ENCODE data around the gene LPP.

The LPP gene

DNA sequence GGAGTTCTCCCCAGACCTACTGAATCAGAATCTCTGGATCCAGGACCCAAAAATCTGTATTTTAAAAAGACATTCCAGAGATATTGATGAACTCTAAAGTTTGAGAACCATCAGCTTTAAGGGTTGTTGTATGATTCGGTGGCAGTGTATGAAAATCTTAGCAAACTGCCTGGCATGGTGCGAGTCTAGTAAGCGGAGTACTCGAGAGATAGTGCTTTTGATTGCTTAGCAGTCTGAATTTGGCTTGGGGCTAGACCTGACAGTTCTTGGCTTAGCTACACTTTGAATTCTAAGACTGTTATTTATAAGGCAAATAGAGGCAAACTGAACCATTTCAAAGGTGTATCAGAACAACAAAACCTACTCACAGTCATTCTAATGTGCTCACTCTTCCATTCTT is 329.0 kb downstream of the LPP start:
- Mint-ChIP-seq H3K4me1 (peaks cover 2% of the 10 kb centered on the region), H3K27ac (no peak overlapping the region)
- no peak for ATAC-seq

GRCh38 chr3:188486126-188486525 is 332.2 kb downstream of the LPP start:
- Mint-ChIP-seq H3K27ac (no peak overlapping the region), H3K27me3 (no peaks in the 10 kb centered on the region), H3K4me3 (no peak overlapping the region), H3K9me3 (peaks cover 8% of the 10 kb centered on the region), H3K36me3 (ENCODE audit: low read depth) (peaks cover 28% of the 10 kb centered on the region), H3K4me1 (peaks cover 9% of the 10 kb centered on the region)
- no peak for ATAC-seq
- DNase-seq: no peak

More for the DNA sequence above, 329.0 kb downstream of the LPP start:
- no peaks in the 10 kb centered on the region for H3K27me3 Mint-ChIP-seq
- no peak for DNase-seq
- peaks cover 25% of the 10 kb centered on the region for H3K36me3 Mint-ChIP-seq (ENCODE audit: low read depth)
- H3K4me3 Mint-ChIP-seq: no peak overlapping the region
- H3K9me3 Mint-ChIP-seq: peaks cover 8% of the 10 kb centered on the region

GRCh38 chr3:188486952-188487351 is 333.0 kb downstream of the LPP start:
- no peak overlapping the region for H3K4me3 Mint-ChIP-seq
- ATAC-seq (no peak), DNase-seq (no peak)
- H3K27ac Mint-ChIP-seq: no peak overlapping the region
- no peaks in the 10 kb centered on the region for H3K27me3 Mint-ChIP-seq
- H3K9me3 Mint-ChIP-seq: peaks cover 7% of the 10 kb centered on the region
- peaks cover 25% of the 10 kb centered on the region for H3K36me3 Mint-ChIP-seq (ENCODE audit: low read depth)
- H3K4me1 Mint-ChIP-seq: peaks cover 9% of the 10 kb centered on the region

GRCh38 chr3:188487652-188488051 is 333.7 kb downstream of the LPP start:
- H3K36me3 Mint-ChIP-seq (ENCODE audit: low read depth): peaks cover 26% of the 10 kb centered on the region
- no peaks in the 10 kb centered on the region for H3K9me3 Mint-ChIP-seq
- no peak overlapping the region for H3K27ac Mint-ChIP-seq
- no peak for DNase-seq
- no peaks in the 10 kb centered on the region for H3K27me3 Mint-ChIP-seq
- ATAC-seq: no peak
- H3K4me3 Mint-ChIP-seq: no peak overlapping the region
- peaks cover 9% of the 10 kb centered on the region for H3K4me1 Mint-ChIP-seq

GRCh38 chr3:188488801-188489200 is 334.8 kb downstream of the LPP start:
- Mint-ChIP-seq H3K27me3 (no peaks in the 10 kb centered on the region), H3K27ac (no peak overlapping the region), H3K9me3 (no peaks in the 10 kb centered on the region), H3K4me3 (no peak overlapping the region), H3K4me1 (peaks cover 9% of the 10 kb centered on the region), H3K36me3 (ENCODE audit: low read depth) (peaks cover 25% of the 10 kb centered on the region)
- no peak for ATAC-seq
- no peak for DNase-seq

DNA sequence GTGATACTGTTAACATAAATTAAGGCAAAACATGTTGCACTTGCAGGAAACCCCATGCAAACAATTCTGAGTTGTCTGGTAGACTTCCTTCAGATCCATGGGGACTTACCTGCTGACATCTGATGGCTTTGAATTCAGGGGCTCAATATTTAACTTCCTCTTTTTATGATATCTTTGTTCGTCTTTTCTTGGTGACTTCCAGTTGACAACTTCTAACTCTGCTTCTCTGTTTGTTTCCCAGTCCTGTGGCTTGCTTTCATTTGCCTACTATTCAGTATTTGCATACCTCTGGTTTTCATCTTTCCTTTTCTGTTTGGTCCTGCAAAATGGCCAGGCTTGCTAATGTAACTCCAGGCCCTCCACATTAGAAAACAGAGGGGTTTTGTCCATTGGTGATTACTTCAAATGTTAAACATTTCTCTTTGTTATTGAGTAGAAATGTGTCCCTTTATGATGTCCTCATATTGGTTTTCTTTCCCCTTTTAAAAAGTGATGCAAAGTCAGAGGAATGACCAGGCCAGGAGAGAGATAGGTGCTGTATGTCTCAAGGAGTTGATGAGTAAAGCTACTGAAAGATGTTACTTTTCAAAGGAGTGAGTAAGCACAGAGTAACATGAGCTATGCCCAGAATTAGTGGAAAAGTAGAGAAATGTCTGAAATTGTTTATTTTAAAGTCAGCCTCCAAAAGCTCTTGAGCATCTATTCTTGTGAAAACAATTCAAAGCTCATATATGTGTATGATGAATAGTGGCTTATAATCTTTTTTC is 335.9 kb downstream of the LPP start:
- Mint-ChIP-seq H3K4me3 (no peak overlapping the region), H3K9me3 (no peaks in the 10 kb centered on the region), H3K4me1 (peaks cover 9% of the 10 kb centered on the region), H3K27ac (peak overlapping the region; percentile 30), H3K36me3 (ENCODE audit: low read depth) (peaks cover 19% of the 10 kb centered on the region), H3K27me3 (no peaks in the 10 kb centered on the region)
- no peak for DNase-seq
- ATAC-seq: no peak

DNA sequence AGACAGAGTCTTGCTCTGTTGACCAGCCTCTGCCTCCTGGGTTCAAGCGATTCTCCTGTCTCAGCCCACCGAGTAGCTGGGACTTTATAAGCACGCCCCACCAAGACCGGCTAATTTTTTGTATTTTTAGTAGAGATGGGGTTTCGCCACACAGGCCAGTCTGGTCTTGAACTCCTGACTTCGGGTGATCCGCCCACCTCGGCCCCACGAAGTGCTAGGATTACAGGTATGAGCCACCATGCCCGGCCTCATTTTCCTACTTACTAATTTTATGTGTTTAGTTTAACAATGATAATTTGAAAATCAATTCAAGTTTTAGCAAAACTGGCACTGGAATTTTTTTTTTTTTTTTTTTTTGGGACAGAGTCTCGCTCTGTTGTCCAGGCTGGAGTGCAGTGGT is 336.5 kb downstream of the LPP start:
- no peaks in the 10 kb centered on the region for H3K27me3 Mint-ChIP-seq
- no peak for DNase-seq
- H3K4me1 Mint-ChIP-seq: peaks cover 9% of the 10 kb centered on the region
- no peaks in the 10 kb centered on the region for H3K9me3 Mint-ChIP-seq
- no peak for ATAC-seq
- H3K36me3 Mint-ChIP-seq (ENCODE audit: low read depth): peaks cover 14% of the 10 kb centered on the region
- no peak overlapping the region for H3K27ac Mint-ChIP-seq
- H3K4me3 Mint-ChIP-seq: no peak overlapping the region

DNA sequence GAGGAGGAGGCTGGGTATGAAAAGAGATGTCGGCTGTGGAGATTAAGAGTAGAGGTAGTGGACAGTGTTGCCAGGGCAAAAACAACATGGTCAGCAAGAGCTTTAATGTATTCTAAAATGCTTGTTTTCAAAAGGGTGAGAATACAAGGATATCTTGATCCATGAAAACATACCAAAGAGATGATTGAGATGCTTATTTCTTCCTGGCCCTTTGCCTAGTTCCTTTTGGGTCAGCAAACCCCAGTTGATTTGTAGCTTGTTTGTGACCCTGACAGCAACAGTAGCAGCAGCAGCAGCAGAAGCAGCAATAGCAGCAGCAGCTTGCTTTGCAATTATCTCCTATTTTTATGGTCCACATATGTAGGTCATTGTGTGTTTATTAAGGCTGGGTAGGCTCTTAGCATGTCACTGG is 337.3 kb downstream of the LPP start:
- no peaks in the 10 kb centered on the region for H3K9me3 Mint-ChIP-seq
- peaks cover 13% of the 10 kb centered on the region for H3K36me3 Mint-ChIP-seq (ENCODE audit: low read depth)
- no peaks in the 10 kb centered on the region for H3K27me3 Mint-ChIP-seq
- no peak for ATAC-seq
- DNase-seq: no peak
- H3K4me1 Mint-ChIP-seq: peaks cover 9% of the 10 kb centered on the region
- no peak overlapping the region for H3K27ac Mint-ChIP-seq
- no peak overlapping the region for H3K4me3 Mint-ChIP-seq

DNA sequence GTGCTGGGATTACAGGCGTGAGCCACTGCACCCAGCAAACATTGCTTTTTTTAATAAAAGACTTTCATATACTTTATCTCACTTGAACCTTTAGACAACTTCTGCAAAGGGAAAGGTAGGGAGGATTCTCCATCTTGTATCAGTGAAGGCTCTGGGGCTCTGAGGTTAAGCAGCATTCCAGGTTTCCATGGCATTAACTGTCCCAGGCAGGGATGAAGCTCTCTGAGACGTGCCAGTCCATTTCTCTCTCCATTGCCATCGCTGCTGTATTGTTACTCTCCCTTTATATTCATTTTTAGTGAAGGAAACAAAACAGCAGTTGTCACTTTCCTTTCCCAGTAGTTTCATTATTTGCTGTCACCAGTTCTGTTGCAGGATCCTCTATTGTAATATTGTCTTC is 342.4 kb downstream of the LPP start:
- H3K4me1 Mint-ChIP-seq: peaks cover 8% of the 10 kb centered on the region
- no peak for ATAC-seq

GRCh38 chr3:188497021-188497420 is 343.1 kb downstream of the LPP start:
- peaks cover 7% of the 10 kb centered on the region for H3K9me3 Mint-ChIP-seq
- ATAC-seq: no peak
- no peaks in the 10 kb centered on the region for H3K27me3 Mint-ChIP-seq
- H3K4me1 Mint-ChIP-seq: peaks cover 8% of the 10 kb centered on the region
- H3K4me3 Mint-ChIP-seq: no peak overlapping the region
- peaks cover 8% of the 10 kb centered on the region for H3K36me3 Mint-ChIP-seq (ENCODE audit: low read depth)
- DNase-seq: no peak
- no peak overlapping the region for H3K27ac Mint-ChIP-seq

More for the DNA sequence above, 342.4 kb downstream of the LPP start:
- Mint-ChIP-seq H3K27me3 (no peaks in the 10 kb centered on the region), H3K9me3 (peaks cover 6% of the 10 kb centered on the region), H3K36me3 (ENCODE audit: low read depth) (peaks cover 6% of the 10 kb centered on the region), H3K4me3 (no peak overlapping the region), H3K27ac (no peak overlapping the region)
- DNase-seq: no peak

DNA sequence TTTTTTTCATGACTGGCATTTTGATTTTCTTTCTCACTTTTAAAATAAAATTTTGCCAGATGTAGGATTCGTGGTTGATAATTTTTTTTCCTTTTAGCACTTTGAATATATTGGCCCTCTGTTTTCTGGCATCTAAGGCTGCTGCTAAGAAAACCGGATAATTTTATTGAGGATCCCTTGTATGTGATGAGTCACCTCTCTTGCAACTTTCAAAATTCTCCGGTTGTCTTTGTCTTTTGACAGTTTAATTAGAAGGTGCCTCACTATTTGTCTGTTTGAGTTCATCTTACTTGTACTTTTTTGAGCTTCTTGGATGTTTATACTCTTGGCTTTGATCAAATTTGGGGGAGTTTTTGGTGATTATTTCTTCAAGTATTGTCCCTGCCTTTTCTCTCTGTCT is 349.7 kb downstream of the LPP start:
- Mint-ChIP-seq H3K27me3 (no peaks in the 10 kb centered on the region), H3K36me3 (ENCODE audit: low read depth) (peaks cover 26% of the 10 kb centered on the region), H3K27ac (no peak overlapping the region), H3K4me3 (no peak overlapping the region), H3K9me3 (peaks cover 36% of the 10 kb centered on the region), H3K4me1 (peaks cover 22% of the 10 kb centered on the region)
- no peak for ATAC-seq
- DNase-seq: no peak

GRCh38 chr3:188505151-188505550 is 351.2 kb downstream of the LPP start:
- DNase-seq (no peak), ATAC-seq (no peak)
- peaks cover 36% of the 10 kb centered on the region for H3K9me3 Mint-ChIP-seq
- no peaks in the 10 kb centered on the region for H3K27me3 Mint-ChIP-seq
- H3K4me3 Mint-ChIP-seq: no peak overlapping the region
- H3K36me3 Mint-ChIP-seq (ENCODE audit: low read depth): peaks cover 28% of the 10 kb centered on the region
- no peak overlapping the region for H3K27ac Mint-ChIP-seq
- H3K4me1 Mint-ChIP-seq: peaks cover 22% of the 10 kb centered on the region

- DNase-seq: no peak
- Mint-ChIP-seq H3K27me3 (no peaks in the 10 kb centered on the region), H3K4me3 (no peak overlapping the region), H3K4me1 (peaks cover 19% of the 10 kb centered on the region), H3K9me3 (peaks cover 33% of the 10 kb centered on the region), H3K36me3 (ENCODE audit: low read depth) (peaks cover 26% of the 10 kb centered on the region), H3K27ac (no peak overlapping the region)
- no peak for ATAC-seq
Observed at GRCh38 chr3:188505911-188506310, 352.0 kb downstream of the LPP start.

DNA sequence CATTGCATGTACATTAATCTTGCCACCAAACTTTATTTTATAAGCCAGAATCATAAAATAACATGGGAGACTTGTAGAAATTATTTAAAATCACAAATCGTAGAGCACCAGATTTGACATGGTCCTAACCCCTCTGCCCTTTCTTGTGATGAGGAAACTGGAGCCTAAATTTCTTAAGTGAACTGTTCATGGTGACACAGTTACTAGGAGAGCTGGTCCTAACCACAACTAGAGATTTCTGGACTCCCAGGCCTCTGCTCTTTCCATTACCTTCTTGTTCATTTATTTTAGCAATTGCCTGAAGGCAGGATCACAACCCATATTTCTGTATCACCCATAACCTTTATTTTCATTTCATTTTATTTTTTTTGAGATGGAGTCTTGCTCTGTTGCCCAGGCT is 352.5 kb downstream of the LPP start:
- ATAC-seq (no peak), DNase-seq (no peak)
- Mint-ChIP-seq H3K27ac (no peak overlapping the region), H3K9me3 (peaks cover 31% of the 10 kb centered on the region), H3K27me3 (no peaks in the 10 kb centered on the region), H3K4me1 (peaks cover 17% of the 10 kb centered on the region), H3K4me3 (no peak overlapping the region), H3K36me3 (ENCODE audit: low read depth) (peaks cover 26% of the 10 kb centered on the region)

DNA sequence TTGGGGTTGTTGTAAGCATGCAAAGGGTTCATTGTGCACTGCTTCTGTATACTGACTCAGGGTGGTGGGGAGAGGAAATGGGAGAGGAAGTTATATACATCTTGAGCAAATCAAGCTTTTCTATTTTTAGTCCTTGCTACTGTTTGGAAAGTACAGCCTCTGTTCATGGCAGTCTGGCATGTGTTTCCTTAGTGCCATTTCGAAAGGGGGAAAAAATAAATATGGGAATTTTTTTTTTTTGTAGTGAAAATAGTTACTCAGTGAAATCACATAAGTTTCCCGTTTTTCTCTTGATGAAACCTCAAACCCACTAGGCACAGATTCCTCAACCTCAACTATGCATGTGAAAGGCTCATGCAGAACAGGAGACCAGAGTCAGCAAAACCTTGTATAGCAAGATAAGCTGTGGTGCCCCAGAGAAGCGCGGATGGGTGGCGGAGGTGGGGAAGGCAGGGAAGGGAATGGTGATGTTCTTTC is 353.3 kb downstream of the LPP start:
- ATAC-seq (no peak), DNase-seq (no peak)
- Mint-ChIP-seq H3K4me3 (no peak overlapping the region), H3K27me3 (no peaks in the 10 kb centered on the region), H3K27ac (no peak overlapping the region), H3K4me1 (peaks cover 17% of the 10 kb centered on the region), H3K36me3 (ENCODE audit: low read depth) (peaks cover 21% of the 10 kb centered on the region), H3K9me3 (peaks cover 29% of the 10 kb centered on the region)

All from activated naive CD8-positive, alpha-beta T cell treated with anti-CD3 and anti-CD28 coated beads, Interleukin-2, amount 50 U/mL, for 24 hours (primary cell).